Stomach (tissue), 4 donors: ENCODE results near the gene DUSP9.

Experiments used
- POLR2A ChIP-seq, 4 donors: fragments of 450-650 bp; IDR thresholded peaks; one replicate each; pipeline ENCODE4 v1.6.1; 2016; ENCODE audit warnings: antibody characterized with exemption in 4 of 4, control low read depth in 2 of 4, mild to moderate bottlenecking in 1 of 4, moderate library complexity in 1 of 4
- TF ChIP-seq, protein P1 (sequence below), 7 experiments: fragments of 450-650 bp in 4 of 7; fragments of 200-600 bp in 3 of 7; sonication (generic) in 3 of 7; IDR thresholded peaks; one replicate each; pipeline ENCODE4 v1.5.1; 2016 to 2019; ENCODE audit warnings: antibody characterized with exemption in 7 of 7, control low read depth in 2 of 7, mild to moderate bottlenecking in 1 of 7

GRCh38 chrX:153653556-153653955, 6.6 kb downstream of the DUSP9 start:
- TF ChIP-seq, protein P1, sequence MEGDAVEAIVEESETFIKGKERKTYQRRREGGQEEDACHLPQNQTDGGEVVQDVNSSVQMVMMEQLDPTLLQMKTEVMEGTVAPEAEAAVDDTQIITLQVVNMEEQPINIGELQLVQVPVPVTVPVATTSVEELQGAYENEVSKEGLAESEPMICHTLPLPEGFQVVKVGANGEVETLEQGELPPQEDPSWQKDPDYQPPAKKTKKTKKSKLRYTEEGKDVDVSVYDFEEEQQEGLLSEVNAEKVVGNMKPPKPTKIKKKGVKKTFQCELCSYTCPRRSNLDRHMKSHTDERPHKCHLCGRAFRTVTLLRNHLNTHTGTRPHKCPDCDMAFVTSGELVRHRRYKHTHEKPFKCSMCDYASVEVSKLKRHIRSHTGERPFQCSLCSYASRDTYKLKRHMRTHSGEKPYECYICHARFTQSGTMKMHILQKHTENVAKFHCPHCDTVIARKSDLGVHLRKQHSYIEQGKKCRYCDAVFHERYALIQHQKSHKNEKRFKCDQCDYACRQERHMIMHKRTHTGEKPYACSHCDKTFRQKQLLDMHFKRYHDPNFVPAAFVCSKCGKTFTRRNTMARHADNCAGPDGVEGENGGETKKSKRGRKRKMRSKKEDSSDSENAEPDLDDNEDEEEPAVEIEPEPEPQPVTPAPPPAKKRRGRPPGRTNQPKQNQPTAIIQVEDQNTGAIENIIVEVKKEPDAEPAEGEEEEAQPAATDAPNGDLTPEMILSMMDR (IDR thresholded peaks at IDR 0.05), result no peak
- no peak for TF ChIP-seq POLR2A (IDR thresholded peaks at IDR 0.05)
